Head of caudate nucleus (tissue), 42 donors: Measurements from ENCODE around the gene TRIOBP.

ENCODE experiments used
- DNase-seq, 42 donors: peaks; one replicate each; pipeline versions ENCODE4 v3.0.0 to v3.0.0-alpha.2; 2020 to 2021; ENCODE audit warnings: mixed read lengths in 7 of 42
- intact Hi-C: fragments of 100-400 bp; cut with DNase I; formaldehyde crosslinking; loops from one replicate; pipeline ENCODE4 v1.15.0; 2022

Gene TRIOBP

GRCh38 chr22:37806409-37807333 is 109.8 kb downstream of the TRIOBP start:
- intact Hi-C loops, result loop anchor here (5.0 to 10.0 kb wide), 2 partner anchors 41 to 142 kb away; partner anchors contain the start of gene EIF3L
- peak in 7 of 42 donors; percentile 20 to 55 (median 42) for DNase-seq

- intact Hi-C loops, result loop anchor here (5.0 to 10.0 kb wide), 2 partner anchors 40 to 143 kb away; partner anchors contain the start of gene EIF3L
- DNase-seq, result peak; percentile 87 to 98 (median 95)
Observed at GRCh38 chr22:37807410-37808293, 110.8 kb downstream of the TRIOBP start, which contains the start of gene GCAT. GCAT (plus strand) TSS chr22:37807934; CDS start chr22:37807968, 34 bp downstream.

GRCh38 chr22:37808294-37808657 is 111.4 kb downstream of the TRIOBP start:
- intact Hi-C loops, result loop anchor here (5.0 to 10.0 kb wide), 2 partner anchors 39 to 143 kb away; partner anchors contain the start of gene EIF3L
- DNase-seq, result no peak

- intact Hi-C loops, result loop anchor here (5.0 to 10.0 kb wide), 3 partner anchors 37 to 155 kb away; partner anchors contain the start of gene EIF3L
- no peak for DNase-seq
Observed at GRCh38 chr22:37809672-37810333, 113.0 kb downstream of the TRIOBP start.

GRCh38 chr22:37811867-37812266 is 115.0 kb downstream of the TRIOBP start:
- DNase-seq, result no peak
- intact Hi-C loops, result loop anchor here (10.0 kb wide), 1 partner anchor 153 kb away; no protein-coding TSS in a partner anchor

- intact Hi-C loops, result loop anchor here (10.0 kb wide), 1 partner anchor 152 kb away; no protein-coding TSS in a partner anchor
- no peak for DNase-seq
Observed at GRCh38 chr22:37812869-37813678, 116.2 kb downstream of the TRIOBP start.

GRCh38 chr22:37815593-37815992 is 118.7 kb downstream of the TRIOBP start:
- DNase-seq, result no peak
- intact Hi-C loops, result loop anchor here (10.0 kb wide), 1 partner anchor 149 kb away; no protein-coding TSS in a partner anchor

- DNase-seq, result no peak
- intact Hi-C loops, result loop anchor here (10.0 kb wide), 1 partner anchor 148 kb away; no protein-coding TSS in a partner anchor
Observed at GRCh38 chr22:37816543-37817180, 119.8 kb downstream of the TRIOBP start.

GRCh38 chr22:37817705-37818408 is 121.0 kb downstream of the TRIOBP start:
- DNase-seq, result peak; percentile 55 to 95 (median 87)
- intact Hi-C loops, result loop anchor here (2.0 to 10.0 kb wide), 2 partner anchors 45 to 147 kb away; no protein-coding TSS in a partner anchor

- intact Hi-C loops, result loop anchor here (2.0 to 10.0 kb wide), 2 partner anchors 44 to 146 kb away; no protein-coding TSS in a partner anchor
- DNase-seq, result peak in 41 of 42 donors; percentile 40 to 75 (median 58)
Observed at GRCh38 chr22:37818409-37819104, 121.7 kb downstream of the TRIOBP start.

- intact Hi-C loops, result loop anchor here (2.0 to 10.0 kb wide), 2 partner anchors 44 to 146 kb away; no protein-coding TSS in a partner anchor
- no peak for DNase-seq
Observed at GRCh38 chr22:37819105-37819433, 122.2 kb downstream of the TRIOBP start.

- DNase-seq, result no peak
- intact Hi-C loops, result no loop called here
Observed at GRCh38 chr22:37820350-37820749, 123.5 kb downstream of the TRIOBP start.

- intact Hi-C loops, result no loop called here
- DNase-seq, result no peak
Observed at GRCh38 chr22:37822079-37822833, 125.4 kb downstream of the TRIOBP start.

GRCh38 chr22:37823134-37823985 is 126.5 kb downstream of the TRIOBP start, which contains the start of gene GALR3:
GALR3 (plus strand) TSS chr22:37823382; CDS start chr22:37823407, 25 bp downstream.
- DNase-seq, result no peak

More at GRCh38 chr22:37823134-37823985, 126.5 kb downstream of the TRIOBP start, which contains the start of gene GALR3:
- intact Hi-C loops, result no loop called here
